NCI-H446 treated with DMSO at 0.1 percent for 48 hours (cell line): ENCODE measurements around the gene ZNF609.

ENCODE experiments used
- DNase-seq: peaks from one replicate; lab custom pipeline; 2025; lab: John Stamatoyannopoulos, UW

ZNF609 gene

GRCh38 chr15:64732156-64732860, 271.9 kb downstream of the ZNF609 start:
- no peak for DNase-seq
